Ovary (tissue), 3 donors: ENCODE results near the gene CAPN1.

Experiments used
- CTCF ChIP-seq, 3 donors: fragments of 450-650 bp in 2 of 3; fragments of 200-600 bp in 1 of 3; IDR thresholded peaks; one replicate each; pipeline versions ENCODE4 v1.5.1 to v1.8.0; 2016 to 2022; ENCODE audit warnings: antibody characterized with exemption in 3 of 3, mild to moderate bottlenecking in 1 of 3
- EP300 ChIP-seq: sonication (generic); formaldehyde crosslinking; IDR thresholded peaks from one replicate; pipeline ENCODE4 v1.6.1; 2017; ENCODE audit warnings: antibody characterized with exemption
- POLR2A ChIP-seq: fragments of 450-650 bp; IDR thresholded peaks from one replicate; pipeline ENCODE4 v1.6.1; 2017; ENCODE audit warnings: antibody characterized with exemption, mild to moderate bottlenecking, moderate library complexity
- donor health status: DM: no; HTN: no; CAD: no.

GRCh38 chr11:65209711-65210360 lies 28.1 kb downstream of the CAPN1 start:
- TF ChIP-seq CTCF (IDR thresholded peaks at IDR 0.05) (no peak), POLR2A (no peak), EP300 (no peak)
